GM18951 (cell line): Measurements from ENCODE around the gene PXMP4.
A peak's percentile ranks its signal among the peaks of the same experiment; 100 is the strongest.
"Not testable (repeated sequence)": the region's sequence is repeated elsewhere in the genome, so short reads cannot be mapped to it uniquely, and the experiment has no call there.

Source experiments
- POLR2A ChIP-seq: IDR thresholded peaks from 4 replicates; pipeline ENCODE4 v1.6.1; 2011; ENCODE audit warnings: mild to moderate bottlenecking; ENCODE audit not compliant: insufficient read length, insufficient read depth; ENCODE audit errors: extremely low read depth
- in situ Hi-C: fragments of 300-500 bp; cut with MboI; formaldehyde crosslinking; loops from one replicate; pipeline ENCODE4 v1.12.0; 2022; ENCODE audit warnings: low sequenced_read_pairs, mixed read lengths, inconsistent platforms; ENCODE audit not compliant: unreplicated experiment

Gene PXMP4

GRCh38 chr20:33719989-33720709, at the start of gene PXMP4:
TSS of gene PXMP4 (minus strand) at chr20:33720310. CDS start at chr20:33720207, 103 bp downstream.
- in situ Hi-C loops, result no loop called here

GRCh38 chr20:33769043-33769442, 48.9 kb upstream of the PXMP4 start:
- in situ Hi-C loops, result no loop called here
- TF ChIP-seq POLR2A, result no peak

More at GRCh38 chr20:33719989-33720709, at the start of gene PXMP4:
- TF ChIP-seq POLR2A, result peak; percentile 67

GRCh38 chr20:33767777-33768138, 47.6 kb upstream of the PXMP4 start:
- TF ChIP-seq POLR2A, result no peak
- in situ Hi-C loops, result no loop called here

- no peak for TF ChIP-seq POLR2A
- in situ Hi-C loops, result no loop called here
Measured at GRCh38 chr20:33766686-33767085, 46.6 kb upstream of the PXMP4 start.

- TF ChIP-seq POLR2A, result no peak
- in situ Hi-C loops, result no loop called here
Measured at GRCh38 chr20:33765592-33765991, 45.5 kb upstream of the PXMP4 start.

GRCh38 chr20:33765099-33765498, 45.0 kb upstream of the PXMP4 start:
- TF ChIP-seq POLR2A, result no peak
- in situ Hi-C loops, result no loop called here

GRCh38 chr20:33761698-33762250, 41.7 kb upstream of the PXMP4 start:
- in situ Hi-C loops, result no loop called here
- TF ChIP-seq POLR2A, result no peak

GRCh38 chr20:33757458-33757857, 37.3 kb upstream of the PXMP4 start:
- in situ Hi-C loops, result no loop called here
- TF ChIP-seq POLR2A, result no peak

- TF ChIP-seq POLR2A, result no peak
- in situ Hi-C loops, result no loop called here
Measured at GRCh38 chr20:33757046-33757445, 36.9 kb upstream of the PXMP4 start.

GRCh38 chr20:33755936-33756490, 35.9 kb upstream of the PXMP4 start:
- in situ Hi-C loops, result not testable (repeated sequence)

GRCh38 chr20:33753763-33754162, 33.7 kb upstream of the PXMP4 start:
- TF ChIP-seq POLR2A, result no peak
- in situ Hi-C loops, result no loop called here

GRCh38 chr20:33753143-33753542, 33.0 kb upstream of the PXMP4 start:
- in situ Hi-C loops, result no loop called here

GRCh38 chr20:33751775-33752174, 31.7 kb upstream of the PXMP4 start:
- in situ Hi-C loops, result no loop called here
- TF ChIP-seq POLR2A, result no peak

More at GRCh38 chr20:33753143-33753542, 33.0 kb upstream of the PXMP4 start:
- no peak for TF ChIP-seq POLR2A

GRCh38 chr20:33746325-33746998, 26.4 kb upstream of the PXMP4 start:
- TF ChIP-seq POLR2A, result no peak
- in situ Hi-C loops, result no loop called here
